ENCODE results near the gene PROZ. TPM values are rescaled to one million over a fixed set of nuclear protein-coding genes. Genes with fewer than 3 reads are reported as not detected.

Gene PROZ
- total and polyA plus RNA-seq, 9 of the 15 experiments (the other 6 are each of a cell fraction or from before 2014, with no cell fraction given): not detected

DNA sequence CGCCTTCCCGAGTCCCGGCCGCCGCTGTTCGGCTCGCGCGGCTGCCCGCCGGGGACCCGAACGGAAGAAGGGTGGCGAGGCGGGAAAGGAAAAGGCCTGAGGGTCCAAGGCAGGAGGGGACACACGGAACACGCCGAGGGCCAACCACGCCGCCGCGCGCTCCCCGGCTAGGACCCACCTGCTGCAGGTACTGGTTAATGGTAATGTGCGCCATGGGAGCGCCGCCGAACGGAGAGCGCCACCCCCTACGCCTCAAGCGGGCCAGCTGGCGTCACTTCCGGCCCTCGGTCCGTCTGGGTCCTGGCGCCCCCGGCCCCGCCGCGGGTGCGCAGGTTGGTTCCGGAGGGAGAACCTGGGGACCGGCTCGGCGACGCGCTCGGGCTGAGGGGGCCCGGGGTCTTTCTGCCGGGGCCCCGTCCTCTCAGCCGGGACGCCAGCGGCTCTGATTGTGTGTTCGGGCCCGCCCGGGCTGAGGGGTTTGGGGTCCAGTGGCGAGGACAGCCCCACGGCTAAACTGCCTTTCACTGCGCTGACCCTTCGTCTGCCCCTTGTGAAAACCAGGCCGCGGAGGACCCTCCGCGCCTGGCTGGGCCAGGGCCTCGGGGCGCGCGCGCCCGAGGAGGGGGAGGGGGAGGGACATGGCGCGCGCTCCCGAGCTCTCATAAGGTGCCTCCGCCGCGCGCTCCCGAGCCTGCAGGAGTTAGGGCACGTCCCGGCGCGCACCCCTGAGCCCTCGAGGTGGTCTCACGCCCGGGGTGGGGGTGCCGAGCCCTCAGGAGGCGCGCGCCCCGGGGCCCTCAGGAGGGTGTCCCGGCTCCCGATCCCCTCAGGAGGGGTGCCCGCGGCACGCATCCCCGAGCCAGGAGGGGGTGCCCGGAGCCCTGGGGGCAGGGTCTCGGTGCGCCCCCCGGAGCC, 50.2 kb downstream of the PROZ start, which contains the start of gene PCID2 (continued):
- TF ChIP-seq CEBPG (CRISPR knock-in tag; IDR thresholded peaks at IDR 0.05): no peak
- TF ChIP-seq CEBPG (tag; conservative IDR thresholded peaks at IDR 0.05 in 1 of 2, IDR thresholded peaks at IDR 0.05 in 1 of 2): no peak
- TF ChIP-seq TGIF2 (CRISPR knock-in tag; IDR thresholded peaks at IDR 0.05): no peak
- no peak for TF ChIP-seq ZNF212 (CRISPR knock-in tag; IDR thresholded peaks at IDR 0.05)
- no peak for TF ChIP-seq SAP30 (IDR thresholded peaks at IDR 0.05; ENCODE audit: borderline replicate concordance, insufficient read depth, low read depth, low read length, poor library complexity, severe bottlenecking)
- no peak for TF ChIP-seq PTBP1 (IDR thresholded peaks at IDR 0.05; ENCODE audit: low read depth, low read length)
- no peak for TF ChIP-seq MTF1 (CRISPR knock-in tag; IDR thresholded peaks at IDR 0.05; ENCODE audit: borderline replicate concordance)
- no peak for TF ChIP-seq ZNF23 (CRISPR knock-in tag; IDR thresholded peaks at IDR 0.05)
- no peak for TF ChIP-seq CSDE1 (IDR thresholded peaks at IDR 0.05)
- TF ChIP-seq, protein P1, sequence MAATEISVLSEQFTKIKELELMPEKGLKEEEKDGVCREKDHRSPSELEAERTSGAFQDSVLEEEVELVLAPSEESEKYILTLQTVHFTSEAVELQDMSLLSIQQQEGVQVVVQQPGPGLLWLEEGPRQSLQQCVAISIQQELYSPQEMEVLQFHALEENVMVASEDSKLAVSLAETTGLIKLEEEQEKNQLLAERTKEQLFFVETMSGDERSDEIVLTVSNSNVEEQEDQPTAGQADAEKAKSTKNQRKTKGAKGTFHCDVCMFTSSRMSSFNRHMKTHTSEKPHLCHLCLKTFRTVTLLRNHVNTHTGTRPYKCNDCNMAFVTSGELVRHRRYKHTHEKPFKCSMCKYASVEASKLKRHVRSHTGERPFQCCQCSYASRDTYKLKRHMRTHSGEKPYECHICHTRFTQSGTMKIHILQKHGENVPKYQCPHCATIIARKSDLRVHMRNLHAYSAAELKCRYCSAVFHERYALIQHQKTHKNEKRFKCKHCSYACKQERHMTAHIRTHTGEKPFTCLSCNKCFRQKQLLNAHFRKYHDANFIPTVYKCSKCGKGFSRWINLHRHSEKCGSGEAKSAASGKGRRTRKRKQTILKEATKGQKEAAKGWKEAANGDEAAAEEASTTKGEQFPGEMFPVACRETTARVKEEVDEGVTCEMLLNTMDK (IDR thresholded peaks at IDR 0.05; ENCODE audit: borderline replicate concordance, insufficient read depth, low read depth, low read length, poor library complexity, severe bottlenecking): no peak
- TF ChIP-seq ZNF12 (CRISPR knock-in tag; IDR thresholded peaks at IDR 0.05): no peak
- TF ChIP-seq ELF1 (tag; IDR thresholded peaks at IDR 0.05): no peak
- no peak for TF ChIP-seq FOXK1 (CRISPR knock-in tag; IDR thresholded peaks at IDR 0.05; ENCODE audit: borderline replicate concordance)
- TF ChIP-seq ZFP1 (CRISPR knock-in tag; IDR thresholded peaks at IDR 0.05): no peak
- TF ChIP-seq, protein P2, sequence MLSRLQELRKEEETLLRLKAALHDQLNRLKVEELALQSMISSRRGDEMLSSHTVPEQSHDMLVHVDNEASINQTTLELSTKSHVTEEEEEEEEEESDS (CRISPR knock-in tag; IDR thresholded peaks at IDR 0.05): no peak
- TF ChIP-seq TCF7L2 (IDR thresholded peaks at IDR 0.05; ENCODE audit: low read depth, low read length): no peak
- no peak for TF ChIP-seq HIVEP1 (CRISPR knock-in tag; IDR thresholded peaks at IDR 0.05)
- 0 out of 2 replicates have a peak, but pooled peaks have one; percentile 71 for TF ChIP-seq BRD4 (IDR thresholded peaks at IDR 0.05)
- no peak for TF ChIP-seq POLR3A (IDR thresholded peaks at IDR 0.05; ENCODE audit: borderline replicate concordance, extremely low read depth, insufficient read depth, insufficient read length)
- peak; percentile 42; the same call in 1 of the 2 replicates for TF ChIP-seq CHD2 (IDR thresholded peaks at IDR 0.05; ENCODE audit: low read depth, low read length)
- no peak for TF ChIP-seq TEAD4 (IDR thresholded peaks at IDR 0.05; ENCODE audit: low read length)
- TF ChIP-seq TEAD4 (CRISPR knock-in tag; IDR thresholded peaks at IDR 0.05; ENCODE audit: borderline replicate concordance): no peak
- no peak for TF ChIP-seq TFAM (CRISPR knock-in tag; conservative IDR thresholded peaks at IDR 0.05)
- TF ChIP-seq, protein P3, sequence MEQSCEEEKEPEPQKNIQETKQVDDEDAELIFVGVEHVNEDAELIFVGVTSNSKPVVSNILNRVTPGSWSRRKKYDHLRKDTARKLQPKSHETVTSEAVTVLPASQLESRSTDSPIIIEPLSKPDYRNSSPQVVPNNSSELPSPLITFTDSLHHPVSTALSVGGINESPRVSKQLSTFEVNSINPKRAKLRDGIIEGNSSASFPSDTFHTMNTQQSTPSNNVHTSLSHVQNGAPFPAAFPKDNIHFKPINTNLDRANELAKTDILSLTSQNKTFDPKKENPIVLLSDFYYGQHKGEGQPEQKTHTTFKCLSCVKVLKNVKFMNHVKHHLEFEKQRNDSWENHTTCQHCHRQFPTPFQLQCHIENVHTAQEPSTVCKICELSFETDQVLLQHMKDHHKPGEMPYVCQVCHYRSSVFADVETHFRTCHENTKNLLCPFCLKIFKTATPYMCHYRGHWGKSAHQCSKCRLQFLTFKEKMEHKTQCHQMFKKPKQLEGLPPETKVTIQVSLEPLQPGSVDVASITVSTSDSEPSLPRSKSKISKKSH (CRISPR knock-in tag; IDR thresholded peaks at IDR 0.05): no peak
- TF ChIP-seq EP300 (IDR thresholded peaks at IDR 0.05; ENCODE audit: low read length): no peak

Measured in K562 (cell line).